Medulla oblongata (tissue), 1 donor: ENCODE results near the gene ACTA2.
A peak's percentile ranks its signal among the peaks of the same experiment; 100 is the strongest.

Experiments used
- DNase-seq: peaks from one replicate; pipeline ENCODE4 v3.0.0-alpha.2; 2015; ENCODE audit errors: extremely low spot score

Gene ACTA2

DNA sequence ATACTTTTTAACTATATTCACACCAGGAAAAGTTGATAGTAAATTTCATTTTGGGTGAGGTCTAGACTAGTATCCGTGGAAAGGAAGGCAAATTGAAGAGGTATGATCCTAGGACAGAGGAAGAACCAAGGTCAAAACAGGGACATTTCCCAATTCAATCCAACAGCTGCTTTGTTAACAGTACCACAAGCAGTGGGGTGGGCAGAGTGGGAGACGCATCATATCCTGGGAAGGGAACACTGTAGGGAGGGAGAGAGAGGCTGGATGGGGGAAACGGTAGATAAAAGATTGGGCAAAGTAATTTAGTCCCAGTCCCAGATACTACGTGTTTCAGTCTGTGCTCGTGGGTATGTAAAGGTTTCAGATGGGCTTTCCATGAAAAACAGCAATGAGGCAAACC is 28.9 kb upstream of the ACTA2 start:
- no peak for DNase-seq

DNA sequence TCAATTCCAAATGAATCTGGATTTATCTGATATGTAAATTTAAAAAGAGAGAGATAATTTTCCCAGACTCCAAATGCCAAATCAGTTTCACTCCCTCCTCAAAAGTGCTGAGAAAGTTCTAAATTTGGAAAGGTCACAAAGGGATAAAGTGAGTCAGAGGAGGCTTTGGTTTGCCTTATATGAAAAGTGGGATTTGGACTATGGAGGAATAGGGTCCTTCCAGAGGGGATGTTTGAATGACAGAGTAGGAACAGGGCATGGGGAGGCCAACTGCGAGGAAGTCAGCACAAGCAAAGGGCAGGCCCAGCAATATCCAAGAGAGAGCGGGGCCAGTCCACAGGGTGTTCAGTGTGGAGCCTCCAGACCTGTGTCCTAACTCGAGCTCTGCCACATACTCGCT is 28.2 kb upstream of the ACTA2 start:
- DNase-seq = no peak

DNA sequence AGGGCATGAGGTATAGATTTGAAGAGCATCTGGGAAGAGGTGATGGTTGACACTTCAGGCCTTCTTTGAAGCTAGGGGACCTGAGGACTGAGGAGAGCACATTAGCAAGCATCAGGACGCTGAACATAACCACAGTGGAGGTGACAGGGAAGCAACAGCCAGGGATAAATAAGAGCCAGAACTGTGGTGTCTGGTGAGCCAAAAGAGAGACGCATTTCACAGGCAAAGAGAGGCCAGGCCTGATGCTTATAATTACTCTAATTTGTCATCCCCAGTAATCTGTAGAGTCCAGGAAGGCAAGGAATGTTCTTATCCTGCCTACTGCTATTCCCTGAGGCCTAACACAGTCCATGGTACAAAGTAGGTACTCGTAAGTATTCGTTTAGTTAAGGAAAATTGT is 27.7 kb upstream of the ACTA2 start:
- no peak for DNase-seq

DNA sequence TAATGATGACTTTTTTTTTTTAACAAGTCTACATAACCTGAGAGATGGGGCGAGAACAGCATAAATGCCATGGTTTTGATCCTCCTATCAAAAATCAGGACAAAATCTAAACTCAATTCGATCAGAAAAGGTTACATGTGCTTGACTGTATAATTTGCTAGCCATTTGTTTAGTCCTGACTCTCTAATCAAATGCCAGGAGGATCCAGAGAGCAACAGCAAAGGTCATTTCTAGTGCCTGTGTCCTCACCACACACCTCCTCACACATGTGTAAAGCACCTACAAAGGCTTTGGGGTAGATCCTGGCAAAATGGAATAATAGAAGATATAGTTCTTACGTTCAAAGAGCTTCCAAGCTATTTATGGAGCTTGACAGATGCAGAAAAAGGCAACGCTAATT is 27.0 kb upstream of the ACTA2 start:
- DNase-seq = no peak

DNA sequence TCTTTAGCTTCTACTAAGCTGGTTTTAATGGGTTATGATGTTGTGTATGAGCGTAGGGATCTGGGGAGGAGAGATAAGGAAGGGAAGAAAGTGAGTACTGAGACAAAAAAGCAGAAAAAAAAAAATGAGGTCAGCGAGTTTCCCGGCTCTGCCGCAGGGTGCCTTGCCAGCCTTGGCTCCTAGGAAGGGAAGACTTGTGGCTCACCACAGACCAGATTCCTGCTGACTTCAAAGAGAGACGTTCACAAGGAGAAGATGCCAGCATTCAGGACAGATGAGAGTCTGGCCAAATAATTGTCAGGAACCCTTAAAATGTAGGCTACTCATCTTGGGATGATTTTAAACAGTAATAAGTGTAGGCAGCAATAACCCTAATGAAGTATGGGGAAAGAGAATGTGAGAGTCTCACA is 26.6 kb upstream of the ACTA2 start:
- peak; percentile 75 for DNase-seq

DNA sequence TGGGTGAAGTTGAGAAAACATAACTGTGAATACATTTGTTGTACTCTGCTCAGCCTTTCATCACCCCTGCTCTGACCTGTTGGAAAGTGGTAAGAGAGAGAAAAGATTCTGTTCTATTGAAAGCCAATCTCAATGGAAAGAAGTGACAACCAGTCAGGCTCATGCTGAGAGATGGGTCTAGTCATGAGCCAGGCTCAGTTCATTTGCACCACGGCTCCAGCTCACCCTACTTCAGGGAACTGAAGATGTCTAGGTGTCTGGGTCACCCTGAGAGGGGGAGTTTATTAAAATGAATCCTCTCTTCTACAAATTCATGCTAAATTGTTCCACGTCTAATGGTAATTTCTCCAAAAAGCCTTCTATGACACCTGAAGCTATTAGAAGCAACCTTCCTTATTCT is 25.9 kb upstream of the ACTA2 start:
- DNase-seq = no peak

DNA sequence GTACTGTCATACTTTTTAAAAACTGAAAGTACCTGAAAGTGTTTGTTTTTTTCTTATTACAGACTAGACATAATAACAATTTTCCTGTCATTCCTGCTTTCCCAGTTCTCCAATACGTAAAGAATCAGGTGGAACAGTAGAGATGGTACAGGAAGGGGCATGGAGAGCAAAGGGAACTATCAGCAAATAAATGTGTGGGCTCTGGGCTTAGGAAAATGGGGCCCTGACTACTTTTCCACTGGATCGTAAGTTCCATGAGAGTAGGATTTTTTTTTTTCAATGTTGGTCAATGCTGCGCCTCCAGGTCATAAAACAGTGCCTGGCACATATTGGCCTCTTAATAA is 22.8 kb upstream of the ACTA2 start:
- peak; percentile 39 for DNase-seq

DNA sequence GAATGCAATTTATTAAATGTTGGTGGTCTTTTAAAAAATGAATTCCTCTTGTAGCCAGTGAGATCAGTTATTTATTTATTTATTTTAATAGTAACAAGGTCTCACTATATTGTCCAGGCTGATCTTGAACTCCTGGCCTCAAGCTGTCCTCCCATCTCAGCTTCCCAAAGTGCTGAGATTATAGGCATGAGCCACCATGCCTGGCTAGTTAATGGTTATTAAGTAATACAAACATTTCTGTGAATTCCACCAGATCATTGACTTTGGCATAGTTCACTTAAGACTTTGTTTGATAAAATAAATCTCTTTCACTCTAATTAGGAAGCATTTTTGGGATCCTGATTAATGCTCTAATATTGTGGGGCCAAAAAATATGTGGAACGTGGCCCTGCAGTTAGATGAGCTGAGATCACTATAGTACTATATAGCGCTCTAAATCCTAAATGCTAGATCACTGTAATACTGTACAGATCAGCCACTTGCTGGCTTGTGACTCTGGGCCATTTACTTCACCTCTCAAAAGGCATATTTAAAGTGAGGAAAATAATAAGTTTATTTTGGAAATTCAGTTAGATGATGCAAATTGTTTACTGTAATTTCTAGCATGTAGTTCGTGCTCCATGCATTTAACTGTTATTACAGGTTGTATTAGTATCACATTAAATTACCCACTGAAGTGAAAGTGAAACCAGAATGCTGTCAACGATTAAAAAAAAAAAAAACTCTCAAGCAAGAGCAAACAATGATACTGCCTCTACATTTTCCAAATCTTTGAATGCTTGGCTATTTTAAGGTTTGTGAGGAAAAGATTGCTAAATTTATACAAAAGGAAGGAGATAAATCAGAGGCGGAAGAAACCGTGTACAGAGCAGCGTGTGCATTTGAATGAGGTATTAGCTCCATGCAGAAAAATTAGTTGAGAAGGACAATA is 22.1 kb upstream of the ACTA2 start:
- no peak for DNase-seq

DNA sequence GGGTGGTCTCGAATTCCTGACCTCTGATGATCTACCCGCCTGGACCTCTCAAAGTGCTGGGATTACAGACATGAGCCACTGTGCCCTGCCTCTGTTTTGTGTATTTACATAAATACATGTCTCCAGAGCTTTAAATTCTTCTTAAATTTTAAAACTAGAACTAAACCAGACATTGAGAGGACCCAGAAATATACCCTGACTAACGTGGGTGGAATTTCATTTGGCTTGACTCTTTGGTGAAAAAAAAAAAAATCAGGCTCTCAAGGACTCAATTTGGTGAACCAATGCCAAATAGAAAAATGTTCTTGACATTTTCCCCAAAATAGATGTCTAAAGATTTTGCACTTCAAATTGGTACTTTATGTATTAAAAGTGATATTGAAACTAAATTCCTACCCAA is 21.4 kb upstream of the ACTA2 start:
- no peak for DNase-seq

DNA sequence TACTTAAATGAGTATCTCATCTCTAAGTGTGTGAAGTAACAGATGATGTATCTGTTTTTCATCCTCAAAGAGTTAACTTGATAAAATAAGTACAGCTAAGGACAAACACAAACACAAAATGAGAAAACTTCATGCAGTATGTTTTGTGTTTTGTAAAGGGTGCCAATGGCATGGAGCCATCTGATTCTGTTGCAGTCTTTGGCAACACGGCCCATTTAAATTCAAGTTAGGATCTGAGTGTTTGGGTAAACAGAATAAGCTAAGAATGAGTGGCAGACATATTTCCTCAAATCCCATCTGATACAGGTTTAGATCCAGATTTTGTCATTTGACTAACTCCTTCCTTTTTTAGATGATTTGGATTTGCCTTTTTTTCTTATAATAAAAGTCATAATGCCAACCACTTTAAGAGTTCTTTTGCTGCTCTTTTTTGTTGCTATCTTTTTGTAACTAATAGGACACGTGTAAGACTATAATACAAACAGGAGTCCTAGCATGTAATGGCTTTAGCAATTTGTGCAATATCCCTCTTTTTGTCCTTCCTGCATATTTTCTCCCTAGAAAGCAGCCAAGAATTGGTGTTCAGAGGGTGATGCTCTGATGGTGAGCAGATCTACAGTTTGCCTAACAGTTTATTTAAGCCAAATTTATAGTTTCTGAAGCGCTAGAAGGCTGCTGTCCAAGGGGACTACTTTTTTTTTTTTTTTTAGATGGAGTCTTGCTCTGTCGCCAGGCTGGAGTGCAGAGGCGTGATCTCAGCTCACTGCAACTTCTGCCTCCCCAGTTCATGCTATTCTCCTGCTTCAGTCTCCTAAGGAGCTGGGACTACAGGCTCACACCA is 18.9 kb upstream of the ACTA2 start:
- DNase-seq = no peak

DNA sequence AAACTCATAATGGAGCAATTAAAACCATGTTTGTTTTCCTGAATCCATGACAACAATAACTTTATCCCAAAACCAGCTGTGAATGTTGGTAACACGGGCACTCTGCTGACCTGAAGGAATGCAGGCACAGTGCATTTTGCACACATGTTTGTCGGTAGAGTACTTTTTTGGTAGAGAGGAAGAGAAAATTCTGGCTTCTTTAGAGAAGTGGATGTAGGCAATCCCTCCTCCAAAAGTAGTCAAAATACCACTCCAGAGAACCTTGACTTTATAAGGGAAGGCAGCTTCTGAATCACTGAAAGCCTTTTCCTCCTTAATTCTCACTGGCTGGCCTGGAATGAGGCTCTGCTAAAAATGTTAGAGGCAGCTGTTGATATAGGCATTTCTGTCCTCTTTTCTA is 15.8 kb upstream of the ACTA2 start:
- DNase-seq = no peak

DNA sequence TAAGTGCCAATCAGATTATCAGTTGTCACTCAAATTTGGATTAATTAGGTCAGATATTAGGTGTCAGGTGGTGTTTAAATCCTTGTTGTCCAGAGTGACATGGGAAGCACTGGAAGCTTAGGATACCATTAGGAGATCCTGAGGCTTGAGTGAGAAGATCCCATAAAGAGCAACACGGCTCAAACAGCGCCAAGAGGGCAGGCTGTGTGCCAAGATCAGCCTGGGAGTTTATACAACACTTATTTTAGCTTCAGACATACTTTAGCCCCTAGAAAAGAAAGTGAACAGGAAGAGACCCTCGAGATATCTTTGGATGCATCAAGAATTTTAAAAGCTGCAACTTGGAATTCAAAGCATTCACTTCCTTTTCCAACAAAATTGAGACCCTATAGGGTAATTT is 14.2 kb upstream of the ACTA2 start:
- DNase-seq = no peak

DNA sequence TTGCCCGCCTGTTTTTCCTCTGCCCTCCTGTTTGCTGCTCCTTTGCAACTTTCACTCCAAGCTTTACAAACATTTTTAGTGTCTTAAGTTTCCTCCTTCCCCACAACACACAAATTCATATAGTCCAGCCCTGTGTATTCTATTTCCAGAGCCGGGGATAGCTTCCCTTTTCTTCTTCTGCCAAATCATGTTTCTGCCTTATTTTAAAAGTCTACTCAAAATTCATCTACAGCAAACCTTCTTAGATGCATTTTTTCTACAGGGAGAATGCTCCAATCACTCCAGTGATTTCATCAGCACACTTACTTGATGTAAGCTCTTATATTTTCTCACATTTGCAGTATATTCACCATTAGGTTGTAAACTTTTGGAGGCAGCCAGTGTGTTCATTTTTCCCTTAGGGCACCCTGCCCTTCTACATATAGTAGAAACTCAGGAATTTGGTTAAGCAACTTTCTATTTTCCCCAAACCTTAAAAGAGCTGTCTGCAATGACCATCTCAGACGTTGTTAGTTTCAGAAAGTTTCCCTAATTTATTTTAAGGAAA is 12.4 kb upstream of the ACTA2 start:
- no peak for DNase-seq

DNA sequence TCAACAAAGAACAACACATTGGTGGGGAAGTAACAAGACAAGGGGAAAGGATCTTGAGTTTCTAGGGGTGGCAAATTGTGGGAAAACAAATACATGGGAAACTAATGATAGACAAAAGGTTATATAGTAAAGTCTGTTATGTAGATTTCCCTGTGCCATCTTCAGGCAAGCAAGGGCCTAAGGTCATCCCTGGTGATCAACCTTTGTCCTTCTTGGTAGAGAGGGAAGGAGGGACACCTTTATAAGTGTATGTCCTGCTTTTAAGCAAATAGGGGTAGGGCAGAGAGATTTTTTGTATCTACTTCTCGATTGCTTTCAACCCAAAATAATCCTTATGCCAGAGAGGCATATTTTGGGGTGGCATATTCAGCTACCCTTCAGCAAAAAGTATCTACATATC is 11.8 kb upstream of the ACTA2 start:
- DNase-seq = no peak

DNA sequence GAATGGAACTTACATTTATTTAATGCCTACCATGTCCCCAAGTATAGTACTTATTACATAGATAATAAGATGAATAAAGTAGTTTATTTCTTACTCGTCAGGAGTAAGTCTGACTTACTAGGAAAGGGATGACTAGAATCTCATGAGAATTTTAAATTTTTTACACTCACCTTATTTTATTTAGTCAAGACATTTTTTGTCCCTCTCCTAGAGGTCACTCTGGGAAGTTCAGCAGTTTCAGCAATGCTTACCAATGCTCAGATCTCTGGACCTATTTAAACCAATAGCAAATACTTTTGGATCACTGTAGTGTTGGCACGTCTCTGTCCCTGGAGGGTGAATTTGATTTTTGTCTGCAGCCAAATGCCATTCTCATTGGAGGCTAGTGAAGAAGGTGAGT is 10.7 kb upstream of the ACTA2 start:
- no peak for DNase-seq

DNA sequence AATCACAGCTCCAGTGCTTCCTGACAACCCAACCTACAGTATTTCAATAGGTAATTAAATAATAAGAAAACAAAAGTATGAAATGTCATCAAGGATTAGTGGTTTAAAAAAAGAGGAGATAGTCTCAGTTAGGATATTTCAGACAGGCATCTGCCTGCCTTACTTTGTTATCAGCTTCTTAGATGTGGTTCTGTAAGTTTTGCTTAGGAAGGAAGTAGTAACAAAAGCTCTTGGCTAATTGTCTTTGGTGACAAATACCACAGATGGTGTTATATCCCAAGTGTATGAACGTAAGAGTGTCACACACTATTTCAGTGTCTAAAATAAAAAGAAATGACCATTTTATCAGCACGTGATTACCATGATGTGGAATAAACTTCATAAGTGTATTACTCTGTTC is 9.8 kb upstream of the ACTA2 start:
- DNase-seq = no peak

DNA sequence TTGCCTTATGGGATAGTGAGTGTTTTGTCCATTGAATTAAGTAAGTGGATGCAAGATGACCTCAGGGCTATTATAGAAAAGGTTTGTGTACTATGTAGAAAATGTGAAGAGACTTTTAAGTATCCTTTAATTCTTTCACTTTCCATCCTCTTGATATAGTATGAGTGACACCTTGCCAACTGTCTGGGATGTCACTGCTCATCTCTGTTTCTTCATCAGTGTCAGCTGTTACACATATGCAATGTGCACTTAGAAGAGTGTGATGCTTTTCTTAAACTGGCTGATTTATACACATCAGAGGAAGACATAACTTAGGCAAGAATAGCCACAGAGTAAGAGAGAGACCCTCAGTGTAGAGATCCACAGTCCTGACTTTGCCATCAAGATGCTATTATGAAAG is 8.7 kb upstream of the ACTA2 start:
- no peak for DNase-seq

DNA sequence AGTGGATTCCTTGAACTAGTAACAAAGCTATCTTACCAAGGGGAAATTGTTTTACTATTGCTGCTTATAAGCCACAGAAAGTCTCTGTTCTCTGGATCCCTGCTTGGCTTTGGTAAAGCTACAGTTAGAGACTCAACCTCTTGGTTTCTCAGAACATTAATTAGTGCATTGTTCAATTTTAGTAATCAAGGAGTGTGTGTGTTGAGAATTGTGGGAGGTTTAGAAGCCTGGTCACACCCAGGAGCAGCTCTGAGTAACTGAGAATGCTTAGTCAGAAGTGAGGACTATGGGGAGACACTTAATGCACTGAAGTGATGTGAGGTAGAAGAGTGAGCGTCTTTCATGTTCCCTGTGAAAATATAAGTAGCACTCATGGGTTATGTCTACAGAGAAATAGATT is 8.2 kb upstream of the ACTA2 start:
- no peak for DNase-seq

DNA sequence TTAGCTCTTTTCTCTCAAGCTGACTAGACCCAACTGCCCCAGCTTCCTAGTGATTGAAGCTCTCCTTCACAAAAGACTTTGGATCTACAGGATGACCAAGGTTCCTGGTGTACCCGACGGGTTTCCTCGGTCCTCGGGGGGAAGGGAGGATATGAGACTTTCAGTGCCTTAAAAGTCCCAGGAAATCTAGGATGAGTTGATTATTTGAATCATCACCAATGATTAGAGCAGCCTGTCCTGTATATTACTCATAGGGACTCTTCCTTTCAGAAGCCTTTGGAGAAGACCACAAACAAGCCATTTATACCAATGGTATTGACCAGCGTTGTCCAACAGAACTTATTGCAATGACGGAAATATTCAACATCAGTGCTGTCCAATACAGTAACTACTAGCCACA is 6.1 kb upstream of the ACTA2 start:
- DNase-seq = no peak

DNA sequence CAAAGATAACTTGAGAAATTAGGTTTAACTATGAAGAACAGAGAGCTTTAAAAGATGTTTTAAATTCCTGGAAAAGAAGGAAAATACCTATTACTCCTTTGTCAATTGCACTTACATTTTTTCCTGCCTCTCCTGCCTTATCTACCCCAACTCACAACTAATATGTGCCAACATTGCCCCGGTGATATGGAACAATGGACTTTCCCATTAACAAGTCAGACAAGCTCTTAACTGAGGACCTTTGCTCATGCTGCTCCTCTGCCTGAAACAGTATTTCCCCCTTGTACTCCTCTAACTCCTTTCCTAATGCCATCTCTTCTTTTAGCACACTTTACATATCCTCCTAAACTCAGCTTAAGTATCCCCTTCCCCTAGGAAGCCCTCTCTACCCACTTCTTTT is 4.8 kb upstream of the ACTA2 start:
- DNase-seq = no peak

DNA sequence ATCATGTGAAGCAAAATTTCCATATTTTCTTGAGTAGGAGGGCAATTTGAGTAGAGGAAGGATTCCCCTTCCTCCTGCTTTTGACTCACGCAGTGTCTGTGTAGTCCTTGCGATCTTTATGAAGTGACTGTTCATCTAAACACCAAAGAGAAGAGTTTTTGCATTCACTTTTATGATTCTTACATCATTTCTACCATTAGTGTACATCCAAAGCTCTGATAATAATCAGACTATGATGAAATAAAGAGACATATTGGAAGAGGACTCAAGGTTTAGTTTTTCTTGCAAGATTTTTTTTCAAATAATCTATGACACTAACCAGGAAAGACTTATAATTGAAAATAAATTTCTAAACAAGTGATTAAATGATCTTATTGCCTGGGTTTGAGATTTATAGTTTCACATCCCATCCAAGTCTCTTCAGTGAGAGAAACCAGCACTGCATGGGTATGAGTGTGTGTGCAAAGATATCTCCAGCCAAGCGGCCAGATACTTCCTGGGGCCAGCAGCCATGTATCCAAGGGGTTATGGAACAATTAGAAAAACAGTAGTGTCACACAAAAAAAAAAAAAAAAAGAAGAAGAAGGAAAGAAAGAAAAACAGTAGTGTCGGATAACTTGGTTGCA is 2.0 kb upstream of the ACTA2 start:
- DNase-seq = no peak

DNA sequence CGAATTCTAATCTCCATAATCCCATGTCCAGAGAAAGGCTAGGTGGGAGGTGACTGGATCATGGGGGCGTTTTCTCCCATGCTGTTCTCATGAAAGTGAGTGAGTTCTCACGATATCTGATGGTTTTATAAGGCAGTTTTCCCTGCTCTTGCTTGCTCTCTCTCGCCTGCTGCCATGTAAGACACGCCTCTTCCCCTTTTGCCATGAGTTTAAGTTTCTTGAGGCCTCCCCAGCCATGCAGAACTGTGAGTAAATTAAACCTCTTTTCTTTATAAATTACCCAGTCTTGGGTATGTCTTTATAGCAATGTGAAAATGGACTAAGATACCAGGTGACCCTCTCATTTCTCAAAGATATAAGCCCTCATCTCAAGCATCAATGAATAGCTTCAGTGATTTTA is 1.1 kb upstream of the ACTA2 start:
- DNase-seq = no peak
